ENCODE measurements around the gene RNF44. TPM values are rescaled to one million over a fixed set of nuclear protein-coding genes. Genes with fewer than 3 reads are reported as not detected.

Gene RNF44
- polyA plus RNA-seq, 1 donor: 56.3 TPM

DNA sequence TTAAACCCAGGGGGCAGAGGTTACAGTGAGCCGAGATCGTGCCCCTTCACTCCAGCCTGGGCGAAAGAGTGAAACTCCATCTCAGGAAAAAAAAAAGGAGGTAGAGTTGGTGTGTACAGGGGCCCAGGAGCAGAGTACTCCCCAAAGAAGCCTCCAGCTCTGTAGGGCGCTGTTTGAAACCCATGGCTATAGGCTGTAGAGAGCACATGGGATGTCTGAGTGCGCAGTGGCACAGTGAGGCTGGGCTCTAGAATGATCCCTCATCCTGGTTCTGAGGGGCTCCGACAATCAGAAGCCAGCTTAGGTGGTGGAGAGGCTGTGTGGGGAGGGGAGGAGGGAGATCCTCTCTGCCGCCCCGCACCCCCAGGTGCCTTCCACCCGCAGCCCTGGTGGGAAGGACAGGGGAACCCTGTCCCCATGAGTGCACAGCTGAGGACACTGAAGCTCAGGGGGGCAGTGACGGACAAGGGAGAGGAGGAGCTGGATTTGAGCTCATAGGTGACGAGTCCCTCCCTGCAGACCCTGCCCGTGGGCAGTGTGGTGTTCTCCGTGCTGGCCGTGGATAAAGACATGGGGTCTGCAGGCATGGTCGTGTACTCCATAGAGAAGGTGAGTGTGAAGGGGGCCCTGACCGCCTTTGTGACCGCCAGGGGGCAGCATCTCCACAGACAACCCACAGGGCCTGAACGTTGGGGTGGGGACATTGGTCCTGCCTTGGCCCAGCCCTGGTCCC is 36.5 kb upstream of the RNF44 start:
- Histone ChIP-seq H3K36me3 (ENCODE audit: control insufficient read depth, insufficient read depth, low read length) (peaks cover 54% of the 10 kb centered on the region), H3K4me3 (ENCODE audit: low read length) (no peak overlapping the region), H3K9me3 (ENCODE audit: control insufficient read depth, low read depth, low read length) (no peaks in the 10 kb centered on the region), H3K4me1 (ENCODE audit: control insufficient read depth, insufficient read depth, low read length) (no peaks in the 10 kb centered on the region), H3K27me3 (ENCODE audit: control insufficient read depth, insufficient read depth, low read length) (no peaks in the 10 kb centered on the region), H3K27ac (ENCODE audit: low read length) (no peak overlapping the region)
- DNase-seq: peak in 1 of 2 donors; percentile 52
- WGBS (ENCODE audit: insufficient coverage, low lambda C conversion rate): no CpG with 5 or more reads among the region's 18 CpGs

DNA sequence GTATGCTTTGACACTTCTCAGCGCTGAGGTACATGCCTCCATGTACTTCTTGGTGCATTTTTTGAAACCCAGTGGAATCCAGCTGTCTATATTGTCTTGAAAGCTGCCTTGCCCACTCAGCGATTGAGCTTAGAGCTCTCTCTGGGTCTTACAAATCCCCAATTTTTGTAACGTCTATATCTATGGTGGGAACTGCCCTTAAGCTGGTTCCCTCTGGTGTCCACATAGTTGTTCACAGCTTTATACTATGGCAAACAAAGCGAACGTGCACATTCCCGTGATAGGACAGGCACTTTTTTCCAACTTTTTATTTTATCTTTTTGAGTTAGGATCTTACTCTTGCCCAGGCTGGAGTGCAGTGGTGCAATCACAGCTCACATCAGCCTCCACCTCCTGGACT is 32.8 kb upstream of the RNF44 start:
- no peaks in the 10 kb centered on the region for H3K27me3 ChIP-seq (ENCODE audit: control insufficient read depth, insufficient read depth, low read length)
- peaks cover 46% of the 10 kb centered on the region for H3K36me3 ChIP-seq (ENCODE audit: control insufficient read depth, insufficient read depth, low read length)
- no peak overlapping the region for H3K27ac ChIP-seq (ENCODE audit: low read length)
- no peaks in the 10 kb centered on the region for H3K4me1 ChIP-seq (ENCODE audit: control insufficient read depth, insufficient read depth, low read length)
- H3K4me3 ChIP-seq (ENCODE audit: low read length): no peak overlapping the region
- DNase-seq: no peak
- no CpG with 5 or more reads among the region's 6 CpGs for WGBS (ENCODE audit: insufficient coverage, low lambda C conversion rate)
- H3K9me3 ChIP-seq (ENCODE audit: control insufficient read depth, low read depth, low read length): peaks cover 3% of the 10 kb centered on the region

DNA sequence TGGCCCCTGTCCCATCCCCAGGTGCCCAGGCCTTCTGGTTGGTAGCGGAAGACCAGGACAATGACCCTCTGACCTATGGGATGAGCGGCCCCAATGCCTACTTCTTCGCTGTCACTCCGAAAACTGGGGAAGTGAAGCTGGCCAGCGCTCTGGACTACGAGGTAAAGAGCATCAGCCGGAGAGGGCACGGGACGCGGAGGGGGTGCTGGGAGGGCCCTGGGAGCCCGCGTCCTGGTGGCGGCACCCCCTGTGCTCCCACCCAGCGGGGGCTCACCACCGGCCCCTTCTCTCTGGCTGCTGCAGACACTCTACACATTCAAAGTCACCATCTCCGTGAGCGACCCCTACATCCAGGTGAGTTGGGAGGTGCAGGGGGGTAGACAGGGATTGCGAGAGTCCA is 31.5 kb upstream of the RNF44 start:
- peaks cover 37% of the 10 kb centered on the region for H3K36me3 ChIP-seq (ENCODE audit: control insufficient read depth, insufficient read depth, low read length)

DNA sequence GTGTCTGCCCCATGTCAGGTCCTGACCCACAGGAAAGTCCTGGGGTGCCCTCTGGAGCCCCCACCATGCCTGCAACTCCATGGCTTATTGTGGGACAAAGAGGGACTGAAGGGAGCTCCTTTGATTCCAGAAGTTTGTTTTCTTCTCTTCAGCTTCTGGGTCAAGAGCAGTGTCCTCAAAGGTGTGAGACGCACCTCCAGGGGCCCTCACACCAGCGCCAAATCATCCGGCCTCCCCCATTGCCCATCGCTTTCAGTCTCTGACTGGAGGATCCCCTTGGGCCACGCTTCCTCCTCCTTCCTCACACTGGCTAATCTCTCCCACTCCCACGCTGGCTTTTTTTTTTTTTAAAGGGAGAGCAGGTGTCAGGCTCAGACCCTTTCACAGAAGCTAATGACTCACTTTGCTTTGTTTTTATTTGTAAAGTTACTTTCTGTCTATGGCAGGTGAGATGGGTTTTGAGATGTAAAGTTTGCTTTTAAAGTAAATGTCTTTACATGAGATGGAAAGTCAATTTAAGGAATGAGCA is 28.6 kb upstream of the RNF44 start:
- Histone ChIP-seq H3K27me3 (ENCODE audit: control insufficient read depth, insufficient read depth, low read length) (no peaks in the 10 kb centered on the region), H3K36me3 (ENCODE audit: control insufficient read depth, insufficient read depth, low read length) (peaks cover 27% of the 10 kb centered on the region)
- 67% methylated on average over 2 of the region's 6 CpGs for WGBS (ENCODE audit: insufficient coverage, low lambda C conversion rate)

More for the DNA sequence above, 31.5 kb upstream of the RNF44 start:
- H3K4me3 ChIP-seq (ENCODE audit: low read length): no peak overlapping the region
- DNase-seq: no peak
- H3K27me3 ChIP-seq (ENCODE audit: control insufficient read depth, insufficient read depth, low read length): no peaks in the 10 kb centered on the region
- no peak overlapping the region for H3K27ac ChIP-seq (ENCODE audit: low read length)
- WGBS (ENCODE audit: insufficient coverage, low lambda C conversion rate): no CpG with 5 or more reads among the region's 18 CpGs
- peaks cover 3% of the 10 kb centered on the region for H3K9me3 ChIP-seq (ENCODE audit: control insufficient read depth, low read depth, low read length)
- no peaks in the 10 kb centered on the region for H3K4me1 ChIP-seq (ENCODE audit: control insufficient read depth, insufficient read depth, low read length)

DNA sequence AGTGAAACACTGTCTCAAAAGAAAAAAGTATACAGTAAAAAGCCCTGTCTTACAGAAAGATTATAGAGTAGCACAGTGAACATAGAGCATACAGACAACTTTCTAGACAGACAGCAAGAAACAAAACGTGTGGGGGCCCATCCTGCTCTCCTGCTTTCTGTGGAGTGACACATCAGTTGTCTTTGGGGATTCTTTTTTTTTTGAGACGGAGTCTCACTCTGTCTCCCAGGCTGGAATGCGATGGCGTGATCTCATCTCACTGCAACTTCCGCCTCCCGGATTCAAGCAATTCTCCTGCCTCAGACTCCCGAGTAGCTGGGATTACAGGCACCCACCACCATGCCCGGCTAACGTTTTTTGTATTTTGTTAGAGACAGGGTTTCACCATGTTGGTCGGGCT is 26.8 kb upstream of the RNF44 start:
- H3K36me3 ChIP-seq (ENCODE audit: control insufficient read depth, insufficient read depth, low read length): peaks cover 25% of the 10 kb centered on the region
- no peaks in the 10 kb centered on the region for H3K27me3 ChIP-seq (ENCODE audit: control insufficient read depth, insufficient read depth, low read length)
- H3K4me3 ChIP-seq (ENCODE audit: low read length): no peak overlapping the region
- H3K9me3 ChIP-seq (ENCODE audit: control insufficient read depth, low read depth, low read length): peaks cover 3% of the 10 kb centered on the region
- 100% methylated on average over 1 of the region's 10 CpGs for WGBS (ENCODE audit: insufficient coverage, low lambda C conversion rate)
- H3K4me1 ChIP-seq (ENCODE audit: control insufficient read depth, insufficient read depth, low read length): no peaks in the 10 kb centered on the region
- DNase-seq: no peak
- no peak overlapping the region for H3K27ac ChIP-seq (ENCODE audit: low read length)

More for the DNA sequence above, 28.6 kb upstream of the RNF44 start:
- Histone ChIP-seq H3K9me3 (ENCODE audit: control insufficient read depth, low read depth, low read length) (peaks cover 3% of the 10 kb centered on the region), H3K27ac (ENCODE audit: low read length) (no peak overlapping the region), H3K4me3 (ENCODE audit: low read length) (no peak overlapping the region), H3K4me1 (ENCODE audit: control insufficient read depth, insufficient read depth, low read length) (no peaks in the 10 kb centered on the region)
- no peak for DNase-seq

DNA sequence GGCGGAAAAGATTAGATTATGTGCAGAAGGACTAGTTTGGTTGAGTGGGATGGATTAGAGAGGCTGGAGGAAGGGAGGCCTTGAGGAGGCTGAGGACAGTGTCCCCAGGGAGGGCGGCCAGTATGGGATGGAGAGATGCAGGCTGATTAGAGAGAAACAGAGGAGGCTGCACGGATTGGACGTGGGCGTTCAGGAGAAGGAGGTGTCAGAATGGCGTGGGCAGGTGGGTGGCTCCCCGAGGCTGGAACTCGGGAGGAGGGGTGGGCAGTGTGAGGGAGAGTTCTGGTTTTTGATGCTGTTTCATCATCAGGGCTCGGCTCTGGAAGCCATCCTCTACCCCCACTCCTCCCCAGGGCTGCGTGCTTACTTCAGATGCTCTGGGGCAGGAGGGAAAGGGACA is 25.0 kb upstream of the RNF44 start:
- Histone ChIP-seq H3K36me3 (ENCODE audit: control insufficient read depth, insufficient read depth, low read length) (peaks cover 18% of the 10 kb centered on the region), H3K9me3 (ENCODE audit: control insufficient read depth, low read depth, low read length) (peaks cover 6% of the 10 kb centered on the region), H3K27ac (ENCODE audit: low read length) (no peak overlapping the region), H3K27me3 (ENCODE audit: control insufficient read depth, insufficient read depth, low read length) (no peaks in the 10 kb centered on the region), H3K4me1 (ENCODE audit: control insufficient read depth, insufficient read depth, low read length) (no peaks in the 10 kb centered on the region), H3K4me3 (ENCODE audit: low read length) (no peak overlapping the region)
- no peak for DNase-seq
- 71% methylated on average over 1 of the region's 10 CpGs for WGBS (ENCODE audit: insufficient coverage, low lambda C conversion rate)

DNA sequence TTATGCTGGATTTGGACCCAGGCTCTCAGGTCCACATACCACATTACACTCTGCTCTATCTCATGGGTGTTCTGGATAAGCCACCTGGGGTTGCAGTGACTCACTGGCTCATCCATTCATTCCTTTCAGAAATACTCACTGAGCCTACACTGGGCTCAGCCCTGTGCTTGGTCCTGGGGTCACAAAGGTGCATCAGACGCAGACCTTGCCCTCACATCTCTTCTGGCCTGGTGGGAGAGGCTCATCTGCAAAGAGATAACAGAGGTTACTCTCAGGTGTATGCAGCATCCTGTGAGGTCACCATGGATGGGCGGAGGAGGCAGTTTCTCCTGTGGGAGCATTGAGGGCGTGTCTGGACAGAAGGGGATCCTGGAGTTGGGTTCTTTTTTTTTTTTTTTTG is 24.1 kb upstream of the RNF44 start:
- WGBS (ENCODE audit: insufficient coverage, low lambda C conversion rate): no CpG with 5 or more reads among the region's 3 CpGs
- Histone ChIP-seq H3K27ac (ENCODE audit: low read length) (peak overlapping the region; percentile 47), H3K4me1 (ENCODE audit: control insufficient read depth, insufficient read depth, low read length) (no peaks in the 10 kb centered on the region), H3K27me3 (ENCODE audit: control insufficient read depth, insufficient read depth, low read length) (no peaks in the 10 kb centered on the region), H3K4me3 (ENCODE audit: low read length) (no peak overlapping the region), H3K36me3 (ENCODE audit: control insufficient read depth, insufficient read depth, low read length) (peaks cover 16% of the 10 kb centered on the region), H3K9me3 (ENCODE audit: control insufficient read depth, low read depth, low read length) (peaks cover 4% of the 10 kb centered on the region)
- DNase-seq: peak; percentile 70 to 71

DNA sequence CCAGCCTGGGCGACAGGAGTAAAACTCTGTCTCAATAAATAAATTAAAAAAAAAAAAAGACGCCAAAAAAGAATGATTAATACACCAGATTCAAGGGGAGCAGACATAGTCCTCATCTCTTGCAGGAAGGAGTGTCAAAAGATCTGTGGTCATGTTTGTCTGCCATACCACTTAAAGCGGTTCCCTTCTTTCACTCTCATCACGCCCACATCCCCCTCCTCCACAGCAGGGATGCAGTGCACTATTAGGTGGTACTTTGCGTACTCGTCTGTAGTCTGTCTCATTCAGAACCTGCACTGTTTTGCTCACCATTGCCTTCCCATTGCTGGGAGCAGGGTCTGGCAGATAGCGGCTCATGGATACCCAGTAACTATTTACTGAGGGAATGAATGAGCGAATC is 23.2 kb upstream of the RNF44 start:
- H3K4me1 ChIP-seq (ENCODE audit: control insufficient read depth, insufficient read depth, low read length): no peaks in the 10 kb centered on the region
- no peaks in the 10 kb centered on the region for H3K27me3 ChIP-seq (ENCODE audit: control insufficient read depth, insufficient read depth, low read length)
- peaks cover 4% of the 10 kb centered on the region for H3K9me3 ChIP-seq (ENCODE audit: control insufficient read depth, low read depth, low read length)
- WGBS (ENCODE audit: insufficient coverage, low lambda C conversion rate): no CpG with 5 or more reads among the region's 8 CpGs
- H3K36me3 ChIP-seq (ENCODE audit: control insufficient read depth, insufficient read depth, low read length): peaks cover 9% of the 10 kb centered on the region
- DNase-seq: no peak
- H3K4me3 ChIP-seq (ENCODE audit: low read length): no peak overlapping the region
- H3K27ac ChIP-seq (ENCODE audit: low read length): no peak overlapping the region

DNA sequence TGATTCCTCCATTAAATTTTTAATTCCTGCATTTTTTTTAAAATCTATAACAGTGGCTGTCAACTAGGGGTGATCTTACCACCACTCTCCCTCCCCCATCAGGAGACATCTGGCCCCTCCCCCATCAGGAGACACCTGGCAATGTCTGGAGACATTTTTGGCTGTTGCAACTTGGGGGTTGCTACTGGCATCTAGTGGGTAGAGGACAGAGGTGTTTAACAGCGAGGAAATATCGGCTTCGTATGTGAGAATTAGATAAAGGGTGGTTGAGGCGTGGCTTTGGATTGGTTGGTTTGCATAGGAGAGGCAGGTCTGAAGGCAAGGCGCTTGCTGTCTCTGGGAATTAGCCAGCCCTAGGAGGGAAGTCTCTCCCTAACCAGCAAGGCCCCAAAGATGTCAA is 22.5 kb upstream of the RNF44 start:
- no peak overlapping the region for H3K27ac ChIP-seq (ENCODE audit: low read length)
- no peaks in the 10 kb centered on the region for H3K4me1 ChIP-seq (ENCODE audit: control insufficient read depth, insufficient read depth, low read length)
- DNase-seq: no peak
- H3K9me3 ChIP-seq (ENCODE audit: control insufficient read depth, low read depth, low read length): peaks cover 4% of the 10 kb centered on the region
- peaks cover 4% of the 10 kb centered on the region for H3K36me3 ChIP-seq (ENCODE audit: control insufficient read depth, insufficient read depth, low read length)
- no CpG with 5 or more reads among the region's 5 CpGs for WGBS (ENCODE audit: insufficient coverage, low lambda C conversion rate)
- no peak overlapping the region for H3K4me3 ChIP-seq (ENCODE audit: low read length)
- no peaks in the 10 kb centered on the region for H3K27me3 ChIP-seq (ENCODE audit: control insufficient read depth, insufficient read depth, low read length)

DNA sequence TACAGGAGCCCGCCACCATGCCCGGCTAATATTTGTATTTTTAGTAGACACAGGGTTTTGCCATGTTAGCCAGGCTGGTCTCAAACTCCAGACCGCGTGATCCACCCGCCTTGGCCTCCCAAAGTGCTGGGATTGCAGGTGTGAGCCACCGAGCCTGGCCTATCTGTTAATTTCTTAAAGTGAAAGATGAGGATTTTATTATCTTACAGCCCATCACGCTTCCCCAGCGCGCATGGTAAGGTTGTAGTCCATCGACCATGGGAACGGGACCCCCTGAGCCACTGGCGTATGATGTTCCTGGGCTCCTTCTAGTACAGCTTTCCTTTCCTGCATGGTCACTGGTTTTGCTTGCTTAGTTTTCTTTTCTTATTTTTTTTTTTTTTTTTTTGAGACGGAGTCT is 20.6 kb upstream of the RNF44 start:
- Histone ChIP-seq H3K36me3 (ENCODE audit: control insufficient read depth, insufficient read depth, low read length) (peaks cover 11% of the 10 kb centered on the region), H3K27ac (ENCODE audit: low read length) (no peak overlapping the region)

More for the DNA sequence above, 20.6 kb upstream of the RNF44 start:
- 100% methylated on average over 4 of the region's 13 CpGs for WGBS (ENCODE audit: insufficient coverage, low lambda C conversion rate)
- no peak for DNase-seq
- Histone ChIP-seq H3K9me3 (ENCODE audit: control insufficient read depth, low read depth, low read length) (peaks cover 4% of the 10 kb centered on the region), H3K4me1 (ENCODE audit: control insufficient read depth, insufficient read depth, low read length) (peaks cover 13% of the 10 kb centered on the region), H3K27me3 (ENCODE audit: control insufficient read depth, insufficient read depth, low read length) (no peaks in the 10 kb centered on the region), H3K4me3 (ENCODE audit: low read length) (no peak overlapping the region)
